ENCODE measurements around the gene TUBAL3. TPM values are rescaled to one million over a fixed set of nuclear protein-coding genes. Genes with fewer than 3 reads are reported as not detected.

Gene TUBAL3
- total RNA-seq, 2 donors from 2014 or later: not detected

DNA sequence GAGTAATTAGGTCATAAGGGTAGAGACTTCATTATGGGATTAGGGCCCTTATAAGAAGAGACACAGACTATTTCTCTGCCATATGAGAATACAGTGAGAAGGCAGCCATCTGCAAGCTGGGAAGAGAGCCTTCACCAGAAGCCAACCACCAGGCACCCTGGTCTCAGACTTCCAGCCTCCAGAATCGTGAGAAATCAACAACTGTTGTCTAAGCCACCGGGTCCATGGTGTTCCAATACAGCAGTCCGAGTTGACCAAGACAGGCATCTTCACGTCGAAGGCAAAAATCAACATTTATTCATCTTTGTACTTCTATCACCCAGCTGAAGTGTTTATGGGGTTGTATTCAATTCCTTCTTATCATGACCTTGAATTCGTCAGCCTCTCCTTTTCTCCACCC is 5.3 kb downstream of the TUBAL3 start:
- Mint-ChIP-seq H3K27me3 (ENCODE audit: insufficient read depth) (no peaks in the 10 kb centered on the region), H3K4me1 (no peaks in the 10 kb centered on the region), H3K27ac (no peak overlapping the region), H3K9me3 (no peaks in the 10 kb centered on the region), H3K4me3 (no peak overlapping the region), H3K36me3 (ENCODE audit: low read depth) (no peaks in the 10 kb centered on the region)
- DNase-seq: no peak
- Histone ChIP-seq H3K27ac (ENCODE audit: low read depth, low read length) (no peak overlapping the region), H3K4me3 (ENCODE audit: low read length) (no peak overlapping the region), H3K9ac (ENCODE audit: extremely low read depth, low read length, poor library complexity, severe bottlenecking) (no peak overlapping the region), H3K4me1 (ENCODE audit: control insufficient read depth, insufficient read depth, low read length) (no peaks in the 10 kb centered on the region), H3K9me3 (ENCODE audit: control insufficient read depth, low read length) (no peaks in the 10 kb centered on the region), H3K27me3 (ENCODE audit: control insufficient read depth, insufficient read depth, low read length, poor library complexity, severe bottlenecking) (no peaks in the 10 kb centered on the region), H3K36me3 (ENCODE audit: control insufficient read depth, insufficient read depth, low read length) (no peaks in the 10 kb centered on the region)
- 80 to 87% methylated on average over 5 to 6 of the region's 6 CpGs for whole genome bisulfite sequencing, 2 experiments (ENCODE audit: insufficient coverage in 1 of 2, insufficient read length in 1 of 2)
- TF ChIP-seq, protein P1, sequence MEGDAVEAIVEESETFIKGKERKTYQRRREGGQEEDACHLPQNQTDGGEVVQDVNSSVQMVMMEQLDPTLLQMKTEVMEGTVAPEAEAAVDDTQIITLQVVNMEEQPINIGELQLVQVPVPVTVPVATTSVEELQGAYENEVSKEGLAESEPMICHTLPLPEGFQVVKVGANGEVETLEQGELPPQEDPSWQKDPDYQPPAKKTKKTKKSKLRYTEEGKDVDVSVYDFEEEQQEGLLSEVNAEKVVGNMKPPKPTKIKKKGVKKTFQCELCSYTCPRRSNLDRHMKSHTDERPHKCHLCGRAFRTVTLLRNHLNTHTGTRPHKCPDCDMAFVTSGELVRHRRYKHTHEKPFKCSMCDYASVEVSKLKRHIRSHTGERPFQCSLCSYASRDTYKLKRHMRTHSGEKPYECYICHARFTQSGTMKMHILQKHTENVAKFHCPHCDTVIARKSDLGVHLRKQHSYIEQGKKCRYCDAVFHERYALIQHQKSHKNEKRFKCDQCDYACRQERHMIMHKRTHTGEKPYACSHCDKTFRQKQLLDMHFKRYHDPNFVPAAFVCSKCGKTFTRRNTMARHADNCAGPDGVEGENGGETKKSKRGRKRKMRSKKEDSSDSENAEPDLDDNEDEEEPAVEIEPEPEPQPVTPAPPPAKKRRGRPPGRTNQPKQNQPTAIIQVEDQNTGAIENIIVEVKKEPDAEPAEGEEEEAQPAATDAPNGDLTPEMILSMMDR (conservative IDR thresholded peaks at IDR 0.05): no peak

DNA sequence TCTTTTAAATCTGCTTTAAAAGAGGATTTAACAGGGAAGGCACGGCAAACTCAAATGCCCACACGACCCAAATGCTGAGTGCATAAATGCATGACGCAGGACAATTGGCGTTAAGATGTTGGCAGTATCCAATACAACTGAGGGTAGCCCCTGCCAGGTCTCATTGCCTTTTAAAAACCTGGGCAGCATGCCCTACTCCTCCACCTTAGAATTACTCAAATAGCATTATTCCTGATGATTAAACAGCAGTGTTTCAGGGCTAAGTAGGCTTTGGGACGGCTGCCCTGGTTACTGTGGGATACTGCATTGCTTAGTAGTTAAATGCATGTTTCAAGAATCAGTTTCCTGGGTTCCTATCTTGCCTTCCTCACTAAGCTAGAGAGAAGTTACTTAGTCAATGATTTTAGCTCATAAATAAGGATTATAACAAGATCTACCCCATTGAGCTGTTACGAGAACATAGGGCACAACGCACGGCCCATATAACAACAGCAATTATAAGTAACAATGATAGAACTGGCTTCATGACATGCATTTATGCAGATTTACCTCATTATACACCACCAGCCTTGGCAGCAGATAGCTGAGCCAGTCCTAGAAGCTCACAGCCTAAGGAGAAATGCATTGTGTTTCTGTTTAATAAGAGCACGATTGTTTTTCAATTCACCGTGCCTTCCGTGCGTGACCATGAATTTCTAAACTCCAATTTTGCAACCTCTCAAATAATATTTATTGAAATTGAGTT is 7.9 kb downstream of the TUBAL3 start:
- no peak overlapping the region for H3K27ac ChIP-seq (ENCODE audit: low read depth, low read length)
- no peak overlapping the region for H3K9ac ChIP-seq (ENCODE audit: extremely low read depth, low read length, poor library complexity, severe bottlenecking)
- no peak overlapping the region for H3K4me3 Mint-ChIP-seq
- peaks cover 8% of the 10 kb centered on the region for H3K9me3 ChIP-seq (ENCODE audit: control insufficient read depth, low read length)
- no peak overlapping the region for H3K4me3 ChIP-seq (ENCODE audit: low read length)
- peaks cover 22% of the 10 kb centered on the region for H3K9me3 Mint-ChIP-seq
- no peaks in the 10 kb centered on the region for H3K27me3 Mint-ChIP-seq (ENCODE audit: insufficient read depth)
- H3K27me3 ChIP-seq (ENCODE audit: control insufficient read depth, insufficient read depth, low read length, poor library complexity, severe bottlenecking): no peaks in the 10 kb centered on the region
- H3K36me3 Mint-ChIP-seq (ENCODE audit: low read depth): no peaks in the 10 kb centered on the region
- no peak overlapping the region for H3K27ac Mint-ChIP-seq
- H3K4me1 ChIP-seq (ENCODE audit: control insufficient read depth, insufficient read depth, low read length): no peaks in the 10 kb centered on the region
- no peaks in the 10 kb centered on the region for H3K36me3 ChIP-seq (ENCODE audit: control insufficient read depth, insufficient read depth, low read length)
- no peak for DNase-seq
- TF ChIP-seq, protein P1 (conservative IDR thresholded peaks at IDR 0.05): no peak
- WGBS, 2 experiments (ENCODE audit: insufficient coverage in 1 of 2, insufficient read length in 1 of 2): 93 to 97% methylated on average over 3 to 12 of the region's 12 CpGs
- H3K4me1 Mint-ChIP-seq: no peaks in the 10 kb centered on the region

DNA sequence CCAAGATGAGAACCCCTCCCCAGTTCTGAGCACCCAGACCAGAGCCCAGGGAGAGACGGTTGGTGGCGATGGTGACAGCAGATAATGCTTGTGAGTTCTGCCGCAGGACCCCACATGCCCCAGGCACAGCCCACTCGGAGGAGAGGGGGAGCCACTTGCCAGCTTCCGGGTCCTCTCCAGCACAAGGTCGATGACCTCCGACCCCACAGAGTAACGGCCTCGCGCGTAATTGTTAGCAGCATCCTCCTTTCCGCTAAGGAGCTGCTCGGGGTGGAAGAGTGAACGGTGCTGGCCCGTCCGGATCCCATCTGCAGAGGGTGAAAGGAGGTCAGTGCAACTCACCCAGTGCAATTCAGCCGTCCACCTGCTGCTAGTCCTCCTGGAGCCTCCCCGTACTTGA is 9.5 kb downstream of the TUBAL3 start:
- Histone ChIP-seq H3K4me1 (ENCODE audit: control insufficient read depth, insufficient read depth, low read length) (no peaks in the 10 kb centered on the region), H3K27me3 (ENCODE audit: control insufficient read depth, insufficient read depth, low read length, poor library complexity, severe bottlenecking) (no peaks in the 10 kb centered on the region), H3K9me3 (ENCODE audit: control insufficient read depth, low read length) (peaks cover 24% of the 10 kb centered on the region), H3K27ac (ENCODE audit: low read depth, low read length) (no peak overlapping the region), H3K9ac (ENCODE audit: extremely low read depth, low read length, poor library complexity, severe bottlenecking) (no peak overlapping the region), H3K36me3 (ENCODE audit: control insufficient read depth, insufficient read depth, low read length) (no peaks in the 10 kb centered on the region), H3K4me3 (ENCODE audit: low read length) (no peak overlapping the region)
- TF ChIP-seq, protein P1 (conservative IDR thresholded peaks at IDR 0.05): no peak
- Mint-ChIP-seq H3K9me3 (peaks cover 38% of the 10 kb centered on the region), H3K27me3 (ENCODE audit: insufficient read depth) (no peaks in the 10 kb centered on the region), H3K4me3 (no peak overlapping the region), H3K36me3 (ENCODE audit: low read depth) (no peaks in the 10 kb centered on the region), H3K27ac (no peak overlapping the region), H3K4me1 (no peaks in the 10 kb centered on the region)
- 94 to 97% methylated on average over 10 to 18 of the region's 18 CpGs for WGBS, 2 experiments (ENCODE audit: insufficient coverage in 1 of 2, insufficient read length in 1 of 2)
- no peak for DNase-seq
